ENCODE measurements around the gene NTM. TPM values are rescaled to one million over a fixed set of nuclear protein-coding genes. Genes with fewer than 3 reads are reported as not detected.

NTM gene
- total RNA-seq, 2 donors from 2014 or later, result not detected

- H3K9me3 ChIP-seq, result no peaks in the 10 kb centered on the region
- no peaks in the 10 kb centered on the region for H3K27me3 ChIP-seq (replicated peaks; ENCODE audit: insufficient read depth)
- no peak for TF ChIP-seq CTCF (IDR thresholded peaks at IDR 0.05)
- no peak overlapping the region for H3K4me3 ChIP-seq
- no peak for DNase-seq (ENCODE audit: low spot score)
- H3K36me3 ChIP-seq, result no peaks in the 10 kb centered on the region
- ATAC-seq (ENCODE audit: insufficient number of reproducible peaks, low FRiP score, low read depth), result no peak
- H3K27ac ChIP-seq, result no peak overlapping the region
- no peaks in the 10 kb centered on the region for H3K4me1 ChIP-seq (ENCODE audit: control insufficient read depth in 1 of 2, low read depth in 2 of 2)
Observed at GRCh38 chr11:132111316-132111715, 740.9 kb downstream of the NTM start.

GRCh38 chr11:132111838-132112237 lies 741.4 kb downstream of the NTM start:
- Histone ChIP-seq H3K4me3 (no peak overlapping the region), H3K36me3 (no peaks in the 10 kb centered on the region), H3K9me3 (no peaks in the 10 kb centered on the region), H3K27me3 (replicated peaks; ENCODE audit: insufficient read depth) (no peaks in the 10 kb centered on the region), H3K27ac (no peak overlapping the region), H3K4me1 (ENCODE audit: control insufficient read depth in 1 of 2, low read depth in 2 of 2) (no peaks in the 10 kb centered on the region)
- no peak for TF ChIP-seq CTCF (IDR thresholded peaks at IDR 0.05)
- DNase-seq (ENCODE audit: low spot score), result no peak
- ATAC-seq (ENCODE audit: insufficient number of reproducible peaks, low FRiP score, low read depth), result no peak

- no peaks in the 10 kb centered on the region for H3K27me3 ChIP-seq (replicated peaks; ENCODE audit: insufficient read depth)
- no peaks in the 10 kb centered on the region for H3K9me3 ChIP-seq
- no peak overlapping the region for H3K4me3 ChIP-seq
- DNase-seq (ENCODE audit: low spot score) (no peak), ATAC-seq (ENCODE audit: insufficient number of reproducible peaks, low FRiP score, low read depth) (no peak)
- H3K27ac ChIP-seq, result no peak overlapping the region
- no peaks in the 10 kb centered on the region for H3K36me3 ChIP-seq
- no peaks in the 10 kb centered on the region for H3K4me1 ChIP-seq (ENCODE audit: control insufficient read depth in 1 of 2, low read depth in 2 of 2)
- TF ChIP-seq CTCF (IDR thresholded peaks at IDR 0.05), result no peak
Observed at GRCh38 chr11:132112846-132113245, 742.4 kb downstream of the NTM start.

GRCh38 chr11:132114185-132114584 lies 743.8 kb downstream of the NTM start:
- Histone ChIP-seq H3K27ac (no peak overlapping the region), H3K4me3 (no peak overlapping the region), H3K27me3 (replicated peaks; ENCODE audit: insufficient read depth) (no peaks in the 10 kb centered on the region), H3K4me1 (ENCODE audit: control insufficient read depth in 1 of 2, low read depth in 2 of 2) (no peaks in the 10 kb centered on the region), H3K36me3 (no peaks in the 10 kb centered on the region), H3K9me3 (no peaks in the 10 kb centered on the region)
- no peak for TF ChIP-seq CTCF (IDR thresholded peaks at IDR 0.05)
- ATAC-seq (ENCODE audit: insufficient number of reproducible peaks, low FRiP score, low read depth) (no peak), DNase-seq (ENCODE audit: low spot score) (no peak)

- Histone ChIP-seq H3K4me1 (ENCODE audit: control insufficient read depth in 1 of 2, low read depth in 2 of 2) (no peaks in the 10 kb centered on the region), H3K27me3 (replicated peaks; ENCODE audit: insufficient read depth) (no peaks in the 10 kb centered on the region), H3K36me3 (no peaks in the 10 kb centered on the region), H3K9me3 (no peaks in the 10 kb centered on the region), H3K4me3 (no peak overlapping the region), H3K27ac (no peak overlapping the region)
- no peak for DNase-seq (ENCODE audit: low spot score)
- no peak for TF ChIP-seq CTCF (IDR thresholded peaks at IDR 0.05)
- ATAC-seq (ENCODE audit: insufficient number of reproducible peaks, low FRiP score, low read depth), result no peak
Observed at GRCh38 chr11:132114743-132115142, 744.3 kb downstream of the NTM start.
